SJCRH30 (cell line): ENCODE results near the gene HOXA6. TPM values are rescaled to one million over a fixed set of nuclear protein-coding genes. Genes with fewer than 3 reads are reported as not detected.

Source experiments
- DNase-seq, 2 experiments: peaks; one replicate each; pipeline ENCODE4 v3.0.0-alpha.2; 2015 to 2020
- H3K27ac ChIP-seq: fragments of 250-450 bp; sonication (Bioruptor Pico); 2 replicates; pipeline ENCODE4 v1.5.1; 2020; ENCODE audit warnings: mild to moderate bottlenecking, moderate library complexity
- H3K27me3 ChIP-seq: fragments of 250-450 bp; sonication (Bioruptor Pico); 2 replicates; pipeline ENCODE4 v1.5.1; 2020; ENCODE audit warnings: mild to moderate bottlenecking, moderate library complexity
- H3K36me3 ChIP-seq: fragments of 250-450 bp; sonication (Bioruptor Pico); 2 replicates; pipeline ENCODE4 v1.5.1; 2020; ENCODE audit warnings: mild to moderate bottlenecking, moderate library complexity
- H3K4me1 ChIP-seq: fragments of 250-450 bp; sonication (Bioruptor Pico); 2 replicates; pipeline ENCODE4 v1.5.1; 2020; ENCODE audit warnings: mild to moderate bottlenecking, moderate library complexity
- H3K4me3 ChIP-seq: fragments of 250-450 bp; sonication (Bioruptor Pico); 2 replicates; pipeline ENCODE4 v1.5.1; 2020; ENCODE audit warnings: mild to moderate bottlenecking, moderate library complexity
- H3K9me3 ChIP-seq: fragments of 250-450 bp; sonication (Bioruptor Pico); replicated peaks from 2 replicates; pipeline ENCODE4 v1.5.1; 2020; ENCODE audit warnings: mild to moderate bottlenecking, moderate library complexity
- total RNA-seq: library from RNA; depleted of rRNA; stranded (reverse); fragments of >200 nt; shearing (Covaris generic); gene quantifications from 2 replicates; pipeline ENCODE4 v1.2.3, GENCODE V29; 2014

Gene HOXA6
- total RNA-seq, 1 experiment from 2014 or later, result 3.8 TPM

- H3K36me3 ChIP-seq, result no peaks in the 10 kb centered on the region
- H3K4me1 ChIP-seq, result no peaks in the 10 kb centered on the region
- no peaks in the 10 kb centered on the region for H3K27me3 ChIP-seq
- H3K4me3 ChIP-seq, result no peak overlapping the region
- H3K9me3 ChIP-seq, result no peaks in the 10 kb centered on the region
- no peak overlapping the region for H3K27ac ChIP-seq
- no peak for DNase-seq
These were observed 929 bp downstream of the HOXA6 start for GRCh38 chr7:27146491-27147198.

DNA sequence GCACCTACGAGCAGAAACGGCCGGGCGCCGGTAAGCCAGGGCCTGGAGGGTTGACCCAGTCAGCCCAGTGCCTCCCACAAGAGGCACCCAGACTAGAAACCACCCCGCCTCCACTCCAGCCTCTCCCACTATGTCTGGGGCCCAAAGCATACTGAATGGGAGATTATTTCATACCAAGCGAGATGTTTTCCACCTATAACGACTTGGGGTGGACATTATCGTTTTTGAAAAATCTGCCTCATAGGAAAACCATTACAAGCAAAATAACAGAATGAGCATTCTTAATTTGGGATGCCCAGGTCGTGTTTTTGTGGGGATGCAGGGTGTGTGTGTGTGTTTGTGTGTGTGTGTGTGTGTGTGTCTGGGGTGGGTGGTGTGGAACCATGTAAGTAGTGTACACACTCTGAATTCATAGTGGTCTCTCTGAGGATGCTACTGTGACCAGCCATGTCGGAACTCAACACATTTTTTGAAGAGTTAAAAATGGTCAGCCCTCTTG lies 1.6 kb downstream of the HOXA6 start:
- Histone ChIP-seq H3K4me1 (no peaks in the 10 kb centered on the region), H3K27ac (no peak overlapping the region), H3K9me3 (no peaks in the 10 kb centered on the region), H3K27me3 (no peaks in the 10 kb centered on the region), H3K36me3 (no peaks in the 10 kb centered on the region), H3K4me3 (no peak overlapping the region)
- DNase-seq, result no peak

- no peaks in the 10 kb centered on the region for H3K27me3 ChIP-seq
- H3K4me3 ChIP-seq, result no peak overlapping the region
- no peak for DNase-seq
- H3K9me3 ChIP-seq, result no peaks in the 10 kb centered on the region
- H3K36me3 ChIP-seq, result no peaks in the 10 kb centered on the region
- H3K4me1 ChIP-seq, result no peaks in the 10 kb centered on the region
- no peak overlapping the region for H3K27ac ChIP-seq
These were observed 2.2 kb downstream of the HOXA6 start for GRCh38 chr7:27145165-27145913.

DNA sequence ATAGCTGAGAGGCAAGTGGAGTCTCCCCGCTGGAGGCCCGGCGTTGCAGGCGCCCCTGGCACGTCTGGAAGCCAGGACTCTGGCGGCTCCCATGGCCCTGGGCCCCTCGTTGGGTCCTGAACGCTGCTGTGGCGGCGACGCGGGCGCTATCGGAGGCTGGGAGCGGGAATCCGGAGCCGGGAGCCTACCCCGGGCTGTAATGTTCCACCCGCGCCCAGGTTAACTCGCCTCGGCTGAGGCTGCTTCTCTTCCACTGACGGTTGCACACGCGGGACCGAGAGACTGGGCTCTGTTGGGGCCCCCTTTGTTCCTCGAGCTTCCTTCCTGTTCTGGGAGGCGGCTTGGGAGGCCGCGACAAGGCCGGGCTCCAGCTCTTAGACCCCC lies 2.8 kb downstream of the HOXA6 start:
- Histone ChIP-seq H3K27me3 (no peaks in the 10 kb centered on the region), H3K27ac (no peak overlapping the region), H3K36me3 (no peaks in the 10 kb centered on the region), H3K9me3 (no peaks in the 10 kb centered on the region), H3K4me3 (no peak overlapping the region), H3K4me1 (no peaks in the 10 kb centered on the region)
- DNase-seq, result no peak

DNA sequence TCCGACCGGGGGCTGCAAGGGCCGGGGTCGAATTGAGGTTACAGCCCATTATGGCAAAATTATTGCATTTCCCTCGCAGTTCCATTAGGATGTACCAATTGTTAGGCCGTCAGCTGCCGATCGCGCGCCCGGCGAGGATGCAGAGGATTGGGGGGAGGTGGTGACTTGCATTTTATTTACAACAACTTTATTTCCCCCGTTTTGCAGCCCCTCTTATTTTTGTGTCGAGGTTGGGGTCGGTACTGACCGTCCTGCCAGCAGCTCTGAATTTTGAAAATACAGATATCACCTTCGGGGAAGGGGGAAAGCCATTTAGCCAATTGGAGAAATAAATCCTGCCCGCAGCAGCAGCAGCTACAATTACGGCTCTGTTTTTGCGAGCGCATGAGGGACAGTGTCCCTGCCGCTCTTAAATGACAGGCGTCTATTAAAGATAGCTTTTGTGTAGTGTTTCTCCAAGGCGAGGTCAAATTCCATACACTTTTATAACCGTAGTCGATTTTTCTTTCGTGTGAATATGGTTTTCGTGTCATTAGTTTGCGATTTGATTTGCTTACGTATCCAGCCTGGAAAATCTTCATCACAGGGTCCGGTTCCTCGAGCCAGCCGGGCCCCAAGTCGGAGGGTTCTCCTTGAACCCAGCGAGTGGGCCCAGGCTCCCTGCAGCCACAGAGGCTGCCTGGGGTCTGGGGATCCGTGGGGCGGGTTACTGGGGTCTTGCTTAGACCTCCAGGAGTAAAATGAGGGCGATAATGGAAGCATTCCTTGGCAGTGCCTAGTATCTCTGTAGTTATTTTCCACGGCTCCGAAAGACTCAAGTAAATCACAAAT lies 3.4 kb downstream of the HOXA6 start:
- Histone ChIP-seq H3K4me1 (no peaks in the 10 kb centered on the region), H3K36me3 (no peaks in the 10 kb centered on the region), H3K4me3 (peak overlapping the region; percentile 73; the same call in 1 of the 2 replicates), H3K27ac (no peak overlapping the region), H3K9me3 (no peaks in the 10 kb centered on the region), H3K27me3 (no peaks in the 10 kb centered on the region)
- DNase-seq, result no peak

DNA sequence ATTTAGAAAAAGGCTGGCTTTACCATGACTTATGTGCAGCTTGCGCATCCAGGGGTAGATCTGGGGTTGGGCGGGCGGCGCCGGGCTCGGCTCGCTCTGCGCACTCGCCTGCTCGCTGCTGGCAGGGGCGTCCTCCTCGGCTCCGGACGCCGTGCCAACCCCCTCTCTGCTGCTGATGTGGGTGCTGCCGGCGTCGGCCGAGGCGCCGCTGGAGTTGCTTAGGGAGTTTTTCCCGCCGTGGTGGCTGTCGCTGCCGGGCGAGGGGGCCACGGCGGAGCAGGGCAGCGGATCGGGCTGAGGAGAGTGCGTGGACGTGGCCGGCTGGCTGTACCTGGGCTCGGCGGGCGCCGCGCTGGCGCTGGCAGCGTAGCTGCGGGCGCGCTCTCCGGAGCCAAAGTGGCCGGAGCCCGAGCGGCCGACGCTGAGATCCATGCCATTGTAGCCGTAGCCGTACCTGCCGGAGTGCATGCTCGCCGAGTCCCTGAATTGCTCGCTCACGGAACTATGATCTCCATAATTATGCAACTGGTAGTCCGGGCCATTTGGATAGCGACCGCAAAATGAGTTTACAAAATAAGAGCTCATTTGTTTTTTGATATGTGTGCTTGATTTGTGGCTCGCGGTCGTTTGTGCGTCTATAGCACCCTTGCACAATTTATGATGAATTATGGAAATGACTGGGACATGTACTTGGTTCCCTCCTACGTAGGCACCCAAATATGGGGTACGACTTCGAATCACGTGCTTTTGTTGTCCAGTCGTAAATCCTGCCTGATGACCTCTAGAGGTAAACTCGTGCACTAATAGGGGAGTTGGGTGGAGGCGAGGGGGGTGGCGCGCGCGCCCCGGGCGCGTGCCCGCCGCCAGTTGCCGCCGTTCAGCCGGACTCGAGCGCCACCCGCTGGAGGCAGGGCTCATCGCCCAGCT lies 4.3 kb downstream of the HOXA6 start, which contains the start of gene HOXA5:
Gene HOXA5, minus strand, starts transcription at position 659 of the 927 bp plus-strand sequence. Its CDS starts 74 bp downstream, at position 585.
- peak; percentile 91 to 95 for DNase-seq
- H3K9me3 ChIP-seq, result no peaks in the 10 kb centered on the region
- H3K27ac ChIP-seq, result peak within 1 kb of the TSS; percentile 83
- no peaks in the 10 kb centered on the region for H3K4me1 ChIP-seq
- H3K27me3 ChIP-seq, result no peaks in the 10 kb centered on the region
- H3K36me3 ChIP-seq, result no peaks in the 10 kb centered on the region
- peak within 1 kb of the TSS; percentile 73 for H3K4me3 ChIP-seq

DNA sequence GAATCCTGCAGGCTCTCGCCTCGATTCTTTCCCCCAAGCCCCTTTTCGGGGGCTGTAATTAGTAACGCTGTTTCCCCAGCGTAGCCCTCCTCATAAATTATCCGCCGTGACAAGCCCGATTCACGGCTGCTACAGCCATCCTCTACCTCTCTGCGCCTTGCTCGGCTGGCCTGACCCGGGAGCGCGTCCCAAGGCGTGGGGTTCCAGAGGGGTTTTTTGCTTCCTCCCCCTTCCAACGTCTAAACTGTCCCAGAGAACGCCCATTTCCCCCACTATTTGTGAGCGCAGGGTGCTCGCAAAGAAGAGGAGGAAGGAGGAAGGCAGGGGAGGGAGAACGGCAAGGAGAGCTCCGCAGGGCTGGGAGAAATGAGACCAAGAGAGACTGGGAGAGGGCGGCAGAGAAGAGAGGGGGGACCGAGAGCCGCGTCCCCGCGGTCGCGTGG lies 5.0 kb downstream of the HOXA6 start:
- Histone ChIP-seq H3K27me3 (no peaks in the 10 kb centered on the region), H3K27ac (peak overlapping the region; percentile 83), H3K4me3 (peak overlapping the region; percentile 73), H3K36me3 (no peaks in the 10 kb centered on the region), H3K9me3 (no peaks in the 10 kb centered on the region), H3K4me1 (peaks cover 2% of the 10 kb centered on the region)
- DNase-seq, result peak in 1 of 2 experiments; percentile 73

DNA sequence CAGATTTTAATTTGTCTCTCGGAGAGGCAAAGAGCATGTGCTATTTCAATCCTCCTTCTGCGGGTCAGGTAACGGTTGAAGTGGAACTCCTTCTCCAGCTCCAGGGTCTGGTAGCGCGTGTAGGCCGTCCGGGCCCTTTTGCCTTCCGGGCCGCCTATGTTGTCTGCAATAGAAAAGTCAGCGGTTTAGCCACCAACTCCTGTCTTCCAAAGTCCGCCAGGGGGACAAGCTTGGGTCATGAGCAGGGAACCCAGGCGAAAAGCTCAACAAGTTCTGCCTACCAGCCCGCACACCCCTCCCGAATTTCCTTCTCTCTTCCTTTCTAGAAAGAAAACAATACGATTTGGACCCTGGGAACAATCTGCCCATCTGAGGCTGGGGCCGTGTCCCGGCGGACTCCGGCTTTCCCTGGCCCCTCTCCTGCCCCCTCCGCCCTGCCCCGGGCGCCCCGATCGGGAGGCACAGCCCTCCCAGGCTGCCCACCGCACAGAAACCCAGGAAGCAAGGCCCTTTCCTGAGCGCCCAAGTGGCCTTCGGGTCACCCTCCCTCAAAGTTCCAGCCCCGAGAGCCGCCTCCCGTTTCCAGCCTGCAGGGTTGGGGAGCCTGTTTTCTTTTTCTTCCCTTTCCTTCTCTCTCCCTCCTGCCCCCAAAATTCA lies 5.5 kb downstream of the HOXA6 start:
- H3K4me1 ChIP-seq, result peaks cover 6% of the 10 kb centered on the region
- no peaks in the 10 kb centered on the region for H3K9me3 ChIP-seq
- H3K27ac ChIP-seq, result peak overlapping the region; percentile 83
- H3K4me3 ChIP-seq, result peak overlapping the region; percentile 73
- no peaks in the 10 kb centered on the region for H3K36me3 ChIP-seq
- DNase-seq, result peak; percentile 78 to 87
- no peaks in the 10 kb centered on the region for H3K27me3 ChIP-seq

GRCh38 chr7:27141137-27141922 lies 6.2 kb downstream of the HOXA6 start:
- H3K27ac ChIP-seq, result peak overlapping the region; percentile 83
- peaks cover 6% of the 10 kb centered on the region for H3K4me1 ChIP-seq
- no peaks in the 10 kb centered on the region for H3K9me3 ChIP-seq
- H3K36me3 ChIP-seq, result no peaks in the 10 kb centered on the region
- H3K4me3 ChIP-seq, result peak overlapping the region; percentile 73
- DNase-seq, result no peak
- no peaks in the 10 kb centered on the region for H3K27me3 ChIP-seq

GRCh38 chr7:27140126-27140857 lies 7.3 kb downstream of the HOXA6 start:
- Histone ChIP-seq H3K27ac (no peak overlapping the region), H3K27me3 (no peaks in the 10 kb centered on the region), H3K9me3 (no peaks in the 10 kb centered on the region), H3K4me3 (no peak overlapping the region), H3K36me3 (no peaks in the 10 kb centered on the region), H3K4me1 (peaks cover 15% of the 10 kb centered on the region)
- DNase-seq, result no peak

DNA sequence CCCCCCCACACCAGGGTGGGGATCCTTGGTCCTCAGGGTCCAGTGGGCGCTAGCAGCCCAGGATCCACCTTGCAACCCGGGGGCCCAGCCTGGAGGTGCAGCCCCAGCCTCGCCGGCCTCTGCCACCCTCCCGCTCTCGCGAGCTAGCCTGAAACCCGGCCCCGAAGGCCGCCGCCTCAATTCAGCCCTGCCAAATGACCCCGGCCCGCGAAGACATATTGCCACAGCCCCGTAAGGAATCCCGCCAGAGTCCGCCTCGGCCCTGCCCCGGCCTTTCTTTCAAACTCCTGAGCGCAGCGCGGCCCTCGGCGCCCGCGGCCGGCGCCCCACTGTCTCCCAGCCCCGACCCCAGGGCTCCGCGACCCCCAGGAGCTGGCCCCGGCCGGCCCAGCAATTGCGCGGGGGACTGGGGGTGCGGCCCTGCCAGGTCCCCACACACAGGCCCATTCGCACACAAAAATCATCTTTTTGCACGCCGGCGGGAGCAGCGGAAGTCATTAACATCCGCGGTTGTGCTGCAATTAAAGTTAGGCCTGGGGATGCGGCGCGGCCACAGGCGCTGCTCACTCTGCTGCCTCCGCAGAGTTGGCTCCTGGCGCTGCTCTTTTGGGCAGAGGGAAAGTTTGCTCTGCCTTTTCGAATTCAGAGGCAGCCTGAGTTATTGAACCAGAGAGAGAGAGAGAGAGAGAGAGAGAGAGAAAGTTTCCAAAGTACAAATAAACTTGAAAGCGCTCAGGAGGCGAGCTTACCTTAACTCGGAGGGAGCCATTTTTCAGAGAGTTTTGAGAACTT lies 8.0 kb downstream of the HOXA6 start:
- no peak overlapping the region for H3K4me3 ChIP-seq

DNA sequence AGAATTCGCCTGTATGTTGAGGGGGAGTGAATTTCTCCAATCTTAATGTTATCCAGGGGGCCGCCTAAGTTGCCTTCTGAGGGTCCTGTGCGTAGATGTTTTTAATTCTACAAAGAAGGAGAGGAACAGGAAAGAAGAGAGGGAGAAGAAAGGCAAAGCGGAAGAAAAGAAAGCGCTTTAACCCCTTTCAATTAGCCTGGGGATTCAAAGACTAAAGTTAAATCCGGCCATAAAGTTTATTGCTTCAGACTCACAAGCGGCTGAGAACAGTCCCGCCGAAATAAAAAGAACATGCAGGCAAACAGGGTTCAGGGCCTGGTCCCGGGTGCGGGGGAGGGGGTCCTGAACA lies 8.6 kb downstream of the HOXA6 start:
- H3K27me3 ChIP-seq, result no peaks in the 10 kb centered on the region
- no peak overlapping the region for H3K27ac ChIP-seq
- no peaks in the 10 kb centered on the region for H3K9me3 ChIP-seq
- H3K4me1 ChIP-seq, result peaks cover 17% of the 10 kb centered on the region
- H3K36me3 ChIP-seq, result no peaks in the 10 kb centered on the region
- H3K4me3 ChIP-seq, result no peak overlapping the region
- no peak for DNase-seq

More for the DNA sequence above, 8.0 kb downstream of the HOXA6 start:
- Histone ChIP-seq H3K9me3 (no peaks in the 10 kb centered on the region), H3K4me1 (peaks cover 17% of the 10 kb centered on the region), H3K36me3 (no peaks in the 10 kb centered on the region), H3K27me3 (no peaks in the 10 kb centered on the region), H3K27ac (no peak overlapping the region)
- DNase-seq, result no peak
